Psoas muscle (tissue), 8 donors: ENCODE results near the gene SSBP2. TPM values are rescaled to one million over a fixed set of nuclear protein-coding genes. Genes with fewer than 3 reads are reported as not detected.
"Not testable (repeated sequence)": the region's sequence is repeated elsewhere in the genome, so short reads cannot be mapped to it uniquely, and the experiment has no call there.

Experiments
- ATAC-seq, 4 donors: fragments of 200-7000 bp; cut with Tn5 transposase; one replicate each; pipeline ENCODE4 v1.9.1; 2020; ENCODE audit warnings: moderate library complexity in 3 of 4, mild to moderate bottlenecking in 2 of 4
- DNase-seq, 2 donors: peaks; one replicate each; pipeline ENCODE4 v3.0.0-alpha.2; 2020
- H3K27ac ChIP-seq: fragments of 200-600 bp; one replicate; pipeline ENCODE4 v1.8.0; 2022
- H3K27me3 ChIP-seq, 3 donors: fragments of 200-600 bp in 1 of 3; one replicate each; pipeline versions ENCODE4 v1.6.1 to v1.8.0; 2013 to 2022; ENCODE audit warnings: low read length in 2 of 3, mild to moderate bottlenecking in 2 of 3, moderate library complexity in 1 of 3; ENCODE audit not compliant: insufficient read depth in 3 of 3
- H3K36me3 ChIP-seq, 2 donors: fragments of 200-600 bp in 1 of 2; one replicate each; pipeline versions ENCODE4 v1.6.1 to v1.8.0; 2013 to 2022; ENCODE audit warnings: low read depth in 1 of 2, mild to moderate bottlenecking in 1 of 2, moderate library complexity in 1 of 2; ENCODE audit not compliant: insufficient read depth in 1 of 2
- H3K4me1 ChIP-seq: fragments of 200-600 bp; one replicate; pipeline ENCODE4 v1.8.0; 2022
- H3K4me3 ChIP-seq: fragments of 200-600 bp; one replicate; pipeline ENCODE4 v1.8.0; 2022; ENCODE audit warnings: mild to moderate bottlenecking
- H3K9me3 ChIP-seq: fragments of 200-600 bp; one replicate; pipeline ENCODE4 v1.8.0; 2022
- CTCF ChIP-seq: fragments of 200-600 bp; IDR thresholded peaks from one replicate; pipeline ENCODE4 v1.8.0; 2022; ENCODE audit warnings: antibody characterized with exemption
- WGBS, 3 donors: extraction: QIAGEN DNeasy Blood & Tissue Kit; methylation state at CpG; one replicate each; pipeline versions ENCODE4 v1.1.6 to v1.1.7; 2013; 5-methylcytosine and 5-hydroxymethylcytosine counted together
- intact Hi-C, 2 donors: fragments of 100-400 bp; cut with DNase I; formaldehyde crosslinking; loops; one replicate each; pipeline versions ENCODE4 v1.11.0 to v1.14.2; 2022
- polyA plus RNA-seq, 3 donors: library from polyadenylated mRNA; stranded (reverse); fragments of 200-250 nt; gene quantifications; one replicate each; pipeline ENCODE4 v1.2.3, GENCODE V29; 2013
- total RNA-seq, 4 donors: library from RNA; stranded (reverse); fragmentation: NEBNext Ultra II Directional in 2 of 4; extraction: Animal tissue kit (Norgen Biotek cat#: 25700) in 2 of 4; gene quantifications; one replicate each; pipeline versions ENCODE4 v1.2.1 to v1.2.4, GENCODE V29; 2021 to 2023
- donor health status: healthy with polysubstance abuse.
- donor health status: DM: no; HTN: no; CAD: no; lungs with moderate emphysema.
- donor health status: Bipolar disorder and iron deficiency.
- donor health status: healthy.
- donor health status: DM: yes; HTN: yes; CAD: no.
- donor health status: DM: no; HTN: no; CAD: no.
- donor health status: DM: no; HTN: no; CAD: no.
- donor health status: DM: yes; HTN: yes; CAD: no.

SSBP2 gene
- total and polyA plus RNA-seq, 7 donors = 18.2 to 42.6 (median 25.3) TPM

DNA sequence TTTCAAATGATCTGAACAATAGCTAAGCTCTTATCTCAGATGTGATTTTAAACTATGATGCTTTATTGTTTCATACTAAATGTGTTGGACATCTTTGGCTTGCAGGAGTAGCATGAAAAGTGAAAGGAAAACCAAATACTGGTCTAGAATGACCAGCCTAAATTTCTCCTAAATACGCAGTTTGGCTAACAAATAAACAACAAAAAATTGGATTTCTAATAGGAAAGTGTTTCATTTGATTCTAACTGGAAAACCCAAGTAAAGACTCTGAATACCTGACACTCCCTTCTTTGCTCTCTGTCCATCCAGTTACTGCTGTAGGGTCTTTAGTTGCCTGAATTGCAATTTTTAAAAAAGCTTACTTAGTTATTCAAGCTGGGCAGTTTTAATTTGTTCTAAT lies 245.2 kb downstream of the SSBP2 start:
- peaks cover 8% of the 10 kb centered on the region for H3K4me1 ChIP-seq
- ATAC-seq (no peak), DNase-seq (no peak)
- no peak overlapping the region for H3K27ac ChIP-seq
- intact Hi-C loops = loop anchor here (5.0 to 10.0 kb wide), 6 partner anchors 247 to 722 kb away; partner anchors contain the start of genes ATG10 (in 1 of the 2) and SSBP2 (in 1 of the 2)
- no peaks in the 10 kb centered on the region for H3K27me3 ChIP-seq
- H3K36me3 ChIP-seq = no peaks in the 10 kb centered on the region
- no peak for TF ChIP-seq CTCF
- peak overlapping the region; percentile 12 for H3K4me3 ChIP-seq
- WGBS, 3 donors = 49 to 64% (median 49%) methylated on average over 1 of the region's 1 CpG
- H3K9me3 ChIP-seq = no peaks in the 10 kb centered on the region

GRCh38 chr5:81503602-81504001 lies 247.3 kb downstream of the SSBP2 start:
- not testable (repeated sequence) for H3K36me3 ChIP-seq, H3K4me1 ChIP-seq, ATAC-seq, H3K9me3 ChIP-seq, H3K27ac ChIP-seq, H3K27me3 ChIP-seq, DNase-seq, H3K4me3 ChIP-seq
- intact Hi-C loops = loop anchor here (5.0 to 10.0 kb wide), 2 partner anchors 381 to 664 kb away; no protein-coding TSS in a partner anchor

GRCh38 chr5:81495286-81495685 lies 255.6 kb downstream of the SSBP2 start:
- ATAC-seq = no peak
- no peak for TF ChIP-seq CTCF
- WGBS, 3 donors = 85 to 92% (median 88%) methylated on average over 3 of the region's 3 CpGs

GRCh38 chr5:81488862-81489261 lies 262.0 kb downstream of the SSBP2 start:
- WGBS, 3 donors = 97 to 99% (median 98%) methylated on average over 2 of the region's 2 CpGs
- intact Hi-C loops = no loop called here
- no peak for TF ChIP-seq CTCF

More at GRCh38 chr5:81495286-81495685, 255.6 kb downstream of the SSBP2 start:
- no peaks in the 10 kb centered on the region for H3K9me3 ChIP-seq
- no peak overlapping the region for H3K4me3 ChIP-seq
- no peak overlapping the region for H3K27ac ChIP-seq
- intact Hi-C loops = no loop called here
- no peaks in the 10 kb centered on the region for H3K36me3 ChIP-seq
- no peak for DNase-seq
- H3K4me1 ChIP-seq = no peaks in the 10 kb centered on the region
- H3K27me3 ChIP-seq = no peaks in the 10 kb centered on the region

DNA sequence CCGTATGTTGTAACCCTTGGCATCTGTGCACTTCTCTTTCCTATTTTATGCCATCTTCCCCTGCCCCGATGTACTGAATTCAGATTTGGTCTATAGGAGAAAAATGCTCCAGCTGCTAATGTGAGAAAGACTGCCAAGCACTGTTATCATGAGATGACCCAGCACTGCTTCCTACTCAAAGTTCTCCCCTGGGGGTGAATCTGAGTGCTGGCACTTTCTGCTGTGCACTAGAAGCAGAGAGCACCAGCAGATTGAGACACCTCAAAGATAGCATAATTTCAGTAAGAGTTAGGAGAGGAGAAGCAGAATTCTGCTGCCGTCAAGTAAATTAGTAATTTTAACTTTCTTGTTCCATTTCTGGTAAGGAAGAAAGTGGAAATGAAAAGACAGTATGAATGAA lies 264.2 kb downstream of the SSBP2 start:
- intact Hi-C loops = no loop called here
- ATAC-seq = no peak
- no peak for TF ChIP-seq CTCF
- Histone ChIP-seq H3K4me3 (no peak overlapping the region), H3K9me3 (no peaks in the 10 kb centered on the region), H3K27me3 (no peaks in the 10 kb centered on the region), H3K27ac (no peak overlapping the region), H3K36me3 (no peaks in the 10 kb centered on the region), H3K4me1 (no peaks in the 10 kb centered on the region)
- no peak for DNase-seq
- 82 to 91% (median 84%) methylated on average over 3 of the region's 3 CpGs for WGBS, 3 donors

More at GRCh38 chr5:81488862-81489261, 262.0 kb downstream of the SSBP2 start:
- Histone ChIP-seq H3K9me3 (no peaks in the 10 kb centered on the region), H3K4me3 (no peak overlapping the region), H3K4me1 (no peaks in the 10 kb centered on the region), H3K36me3 (no peaks in the 10 kb centered on the region), H3K27ac (no peak overlapping the region), H3K27me3 (no peaks in the 10 kb centered on the region)
- no peak for DNase-seq
- no peak for ATAC-seq
